ENCODE data around the gene ETV5. TPM values are rescaled to one million over a fixed set of nuclear protein-coding genes. Genes with fewer than 3 reads are reported as not detected.

Gene ETV5
- total and polyA plus RNA-seq, 7 experiments from 2014 or later = 0.56 to 2.3 (median 0.97) TPM; not detected in 3

DNA sequence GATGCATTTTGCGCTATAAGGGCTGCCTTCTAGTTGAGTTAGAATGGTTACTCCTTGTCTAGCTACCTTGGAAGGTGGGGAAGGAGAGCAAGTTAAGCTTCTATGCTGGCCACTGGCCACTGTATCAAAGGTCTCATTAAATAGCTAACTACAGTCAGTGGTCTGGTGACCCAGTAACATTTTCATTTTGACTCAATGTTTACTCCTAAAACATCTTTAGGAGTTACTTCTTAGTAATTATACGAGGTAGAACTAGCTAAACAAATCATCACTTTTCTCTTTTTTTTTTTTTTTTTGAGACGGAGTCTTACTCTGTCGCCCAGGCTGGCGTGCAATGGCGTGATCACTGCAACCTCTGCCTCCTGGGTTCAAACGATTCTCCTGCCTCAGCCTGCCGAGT is 26.7 kb downstream of the ETV5 start:
- CTCF ChIA-PET = no interaction called here
- no peak for ATAC-seq
- Histone ChIP-seq H3K27ac (ENCODE audit: low read depth, low read length) (no peak overlapping the region), H3K9me3 (ENCODE audit: control insufficient read depth in 2 of 3, low read length in 3 of 3) (no peaks in the 10 kb centered on the region), H3K4me1 (ENCODE audit: control insufficient read depth in 2 of 2, insufficient read depth in 2 of 2, low read length in 2 of 2) (no peaks in the 10 kb centered on the region), H3K27me3 (ENCODE audit: control insufficient read depth in 2 of 2, insufficient read depth in 2 of 2, low read length in 2 of 2) (no peaks in the 10 kb centered on the region), H3K36me3 (ENCODE audit: control insufficient read depth in 2 of 3, insufficient read depth in 3 of 3, low read length in 3 of 3) (no peaks in the 10 kb centered on the region), H3K4me3 (ENCODE audit: low read length) (no peak overlapping the region)
- peaks cover 0 to 44% (median 15%) of the 10 kb centered on the region in 5 donors for H3K27me3 Mint-ChIP-seq
- H3K9me3 Mint-ChIP-seq = no peaks in the 10 kb centered on the region
- no peaks in the 10 kb centered on the region for H3K36me3 Mint-ChIP-seq
- intact Hi-C loops (cut with micrococcal nuclease) = no loop called here
- no peak overlapping the region for H3K27ac Mint-ChIP-seq
- H3K4me3 Mint-ChIP-seq = no peak overlapping the region
- H3K4me1 Mint-ChIP-seq = no peaks in the 10 kb centered on the region
- no peak for DNase-seq
- POLR2A ChIA-PET = no interaction called here

DNA sequence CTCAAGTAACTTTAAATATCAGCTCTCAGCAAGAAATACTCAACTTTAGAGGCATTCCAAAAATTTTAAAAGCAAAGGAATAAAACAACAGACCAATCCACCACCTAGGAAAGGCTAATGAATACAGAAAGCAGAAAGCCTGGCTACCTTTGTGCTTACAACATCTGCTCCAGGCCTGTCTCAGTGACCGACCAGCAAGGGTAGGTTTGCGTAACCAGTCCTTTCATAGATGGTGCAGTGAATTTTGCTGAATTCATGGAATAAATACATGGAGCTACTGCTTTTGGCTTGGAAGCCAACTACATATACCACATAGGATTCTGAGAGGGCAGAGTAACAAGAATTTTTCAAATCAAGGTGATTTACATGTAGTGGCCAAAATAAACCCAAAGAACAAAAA is 27.2 kb downstream of the ETV5 start:
- intact Hi-C loops (cut with micrococcal nuclease) = no loop called here
- H3K27me3 Mint-ChIP-seq = peaks cover 0 to 44% (median 15%) of the 10 kb centered on the region in 5 donors

DNA sequence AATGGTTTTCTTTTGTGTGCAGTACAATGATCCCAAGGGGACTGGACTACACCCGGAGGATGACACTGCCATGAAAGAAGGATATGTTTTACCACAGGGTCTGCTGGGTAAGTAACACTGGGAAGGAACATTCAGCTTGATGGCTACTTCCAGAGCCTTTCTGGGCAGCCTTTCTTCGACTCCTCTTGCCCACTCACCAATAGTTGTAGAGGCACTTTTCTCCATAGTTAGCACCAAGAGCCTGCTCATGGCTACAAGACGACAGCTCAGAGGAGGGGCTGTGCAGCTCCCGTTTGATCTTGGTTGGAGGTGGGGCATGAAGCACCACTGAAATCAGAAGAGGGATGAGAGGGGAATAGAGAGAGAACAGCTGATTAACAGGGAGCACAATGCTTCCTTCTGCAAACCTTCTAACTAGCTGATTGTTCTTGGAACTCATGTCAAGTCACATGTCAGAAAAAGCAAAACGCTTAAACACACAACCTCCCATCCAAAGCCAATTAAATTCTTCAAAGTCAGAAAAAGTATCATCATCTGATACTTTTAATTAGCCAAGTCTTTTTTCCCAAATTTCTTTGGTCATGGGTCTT is 27.9 kb downstream of the ETV5 start:
- Histone ChIP-seq H3K27ac (ENCODE audit: low read depth, low read length) (no peak overlapping the region), H3K4me3 (ENCODE audit: low read length) (no peak overlapping the region), H3K4me1 (ENCODE audit: control insufficient read depth in 2 of 2, insufficient read depth in 2 of 2, low read length in 2 of 2) (no peaks in the 10 kb centered on the region), H3K36me3 (ENCODE audit: control insufficient read depth in 2 of 3, insufficient read depth in 3 of 3, low read length in 3 of 3) (no peaks in the 10 kb centered on the region), H3K9me3 (ENCODE audit: control insufficient read depth in 2 of 3, low read length in 3 of 3) (no peaks in the 10 kb centered on the region), H3K27me3 (ENCODE audit: control insufficient read depth in 2 of 2, insufficient read depth in 2 of 2, low read length in 2 of 2) (no peaks in the 10 kb centered on the region)
- no peak for ATAC-seq
- CTCF ChIA-PET = no interaction called here
- Mint-ChIP-seq H3K27ac (no peak overlapping the region), H3K9me3 (no peaks in the 10 kb centered on the region), H3K27me3 (peaks cover 0 to 43% (median 8%) of the 10 kb centered on the region in 5 donors), H3K4me1 (no peaks in the 10 kb centered on the region), H3K4me3 (no peak overlapping the region), H3K36me3 (no peaks in the 10 kb centered on the region)
- POLR2A ChIA-PET = interaction anchor here (0.6 kb wide), 1 partner anchor 1127 kb away, joined by 3 read pairs; no protein-coding TSS in a partner anchor
- no peak for DNase-seq
- intact Hi-C loops (cut with micrococcal nuclease) = no loop called here

More for the DNA sequence above, 27.2 kb downstream of the ETV5 start:
- no peak overlapping the region for H3K27ac ChIP-seq (ENCODE audit: low read depth, low read length)
- no peak overlapping the region for H3K27ac Mint-ChIP-seq
- H3K27me3 ChIP-seq (ENCODE audit: control insufficient read depth in 2 of 2, insufficient read depth in 2 of 2, low read length in 2 of 2) = no peaks in the 10 kb centered on the region
- H3K4me3 ChIP-seq (ENCODE audit: low read length) = no peak overlapping the region
- no peaks in the 10 kb centered on the region for H3K9me3 Mint-ChIP-seq
- ChIA-PET CTCF (no interaction called here), POLR2A (no interaction called here)
- H3K4me3 Mint-ChIP-seq = no peak overlapping the region
- H3K36me3 ChIP-seq (ENCODE audit: control insufficient read depth in 2 of 3, insufficient read depth in 3 of 3, low read length in 3 of 3) = no peaks in the 10 kb centered on the region
- no peak for DNase-seq
- H3K4me1 ChIP-seq (ENCODE audit: control insufficient read depth in 2 of 2, insufficient read depth in 2 of 2, low read length in 2 of 2) = no peaks in the 10 kb centered on the region
- ATAC-seq = no peak
- H3K4me1 Mint-ChIP-seq = no peaks in the 10 kb centered on the region
- H3K9me3 ChIP-seq (ENCODE audit: control insufficient read depth in 2 of 3, low read length in 3 of 3) = no peaks in the 10 kb centered on the region
- no peaks in the 10 kb centered on the region for H3K36me3 Mint-ChIP-seq

DNA sequence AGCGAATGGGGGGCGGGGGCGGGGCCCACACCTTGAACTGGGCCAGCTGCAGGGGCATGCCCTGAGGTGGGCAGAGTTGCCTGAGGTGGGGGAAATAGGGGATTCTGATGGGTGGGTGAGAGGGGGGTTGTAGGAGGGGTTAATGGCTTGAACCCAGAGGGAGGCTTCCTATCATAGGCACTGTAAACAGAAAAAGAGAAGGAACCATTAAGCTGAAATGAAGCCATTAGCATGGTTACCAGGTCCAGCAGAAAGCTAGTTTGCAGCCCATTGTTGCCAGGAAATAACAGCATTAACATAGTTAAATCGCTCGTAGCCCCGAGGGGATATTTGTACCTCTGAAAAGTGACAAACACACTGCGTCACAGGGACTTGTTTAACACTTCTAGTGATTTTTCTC is 29.0 kb downstream of the ETV5 start:
- peaks cover 0 to 4% (median 3%) of the 10 kb centered on the region in 11 donors for H3K9me3 Mint-ChIP-seq
- CTCF ChIA-PET = no interaction called here
- Histone ChIP-seq H3K27ac (ENCODE audit: low read depth, low read length) (no peak overlapping the region), H3K36me3 (ENCODE audit: control insufficient read depth in 2 of 3, insufficient read depth in 3 of 3, low read length in 3 of 3) (no peaks in the 10 kb centered on the region), H3K9me3 (ENCODE audit: control insufficient read depth in 2 of 3, low read length in 3 of 3) (no peaks in the 10 kb centered on the region), H3K4me1 (ENCODE audit: control insufficient read depth in 2 of 2, insufficient read depth in 2 of 2, low read length in 2 of 2) (no peaks in the 10 kb centered on the region), H3K27me3 (ENCODE audit: control insufficient read depth in 2 of 2, insufficient read depth in 2 of 2, low read length in 2 of 2) (no peaks in the 10 kb centered on the region), H3K4me3 (ENCODE audit: low read length) (no peak overlapping the region)
- no peak overlapping the region for H3K27ac Mint-ChIP-seq
- peaks cover 0 to 42% (median 6%) of the 10 kb centered on the region in 5 donors for H3K27me3 Mint-ChIP-seq
- peaks cover 0 to 3% (median 0%) of the 10 kb centered on the region in 5 donors for H3K36me3 Mint-ChIP-seq
- no peak overlapping the region for H3K4me3 Mint-ChIP-seq
- H3K4me1 Mint-ChIP-seq = no peaks in the 10 kb centered on the region
- intact Hi-C loops (cut with micrococcal nuclease) = no loop called here
- ATAC-seq (no peak), DNase-seq (no peak)
- POLR2A ChIA-PET = no interaction called here

DNA sequence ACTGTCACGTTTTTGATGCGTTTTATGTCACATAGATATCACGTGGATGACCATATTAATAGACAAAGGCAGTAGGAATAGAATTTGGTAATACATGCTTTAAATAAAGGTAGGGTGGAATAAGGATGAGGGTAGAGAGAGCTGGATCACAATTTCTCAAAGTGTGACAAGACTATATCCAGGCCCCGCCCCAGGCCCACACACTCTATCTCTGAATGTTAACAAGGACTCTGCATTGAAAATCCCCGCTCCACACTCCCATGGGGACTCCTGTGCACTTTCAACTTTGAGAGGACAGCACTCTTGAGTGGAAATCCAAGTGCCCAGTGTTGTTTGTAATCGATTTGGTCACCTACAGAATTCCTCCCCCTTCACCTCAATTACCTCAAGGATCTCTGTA is 31.4 kb downstream of the ETV5 start:
- peaks cover 0 to 14% (median 4%) of the 10 kb centered on the region in 11 donors for H3K9me3 Mint-ChIP-seq
- ChIA-PET CTCF (no interaction called here), POLR2A (no interaction called here)
- Histone ChIP-seq H3K9me3 (ENCODE audit: control insufficient read depth in 2 of 3, low read length in 3 of 3) (no peaks in the 10 kb centered on the region), H3K36me3 (ENCODE audit: control insufficient read depth in 2 of 3, insufficient read depth in 3 of 3, low read length in 3 of 3) (no peaks in the 10 kb centered on the region), H3K4me1 (ENCODE audit: control insufficient read depth in 2 of 2, insufficient read depth in 2 of 2, low read length in 2 of 2) (no peaks in the 10 kb centered on the region), H3K27me3 (ENCODE audit: control insufficient read depth in 2 of 2, insufficient read depth in 2 of 2, low read length in 2 of 2) (no peaks in the 10 kb centered on the region), H3K4me3 (ENCODE audit: low read length) (no peak overlapping the region), H3K27ac (ENCODE audit: low read depth, low read length) (no peak overlapping the region)
- no peaks in the 10 kb centered on the region for H3K4me1 Mint-ChIP-seq
- peaks cover 0 to 5% (median 3%) of the 10 kb centered on the region in 5 donors for H3K36me3 Mint-ChIP-seq
- ATAC-seq (no peak), DNase-seq (no peak)
- H3K4me3 Mint-ChIP-seq = no peak overlapping the region
- H3K27me3 Mint-ChIP-seq = peaks cover 4 to 47% (median 5%) of the 10 kb centered on the region in 5 donors
- no peak overlapping the region for H3K27ac Mint-ChIP-seq
- intact Hi-C loops (cut with micrococcal nuclease) = no loop called here

DNA sequence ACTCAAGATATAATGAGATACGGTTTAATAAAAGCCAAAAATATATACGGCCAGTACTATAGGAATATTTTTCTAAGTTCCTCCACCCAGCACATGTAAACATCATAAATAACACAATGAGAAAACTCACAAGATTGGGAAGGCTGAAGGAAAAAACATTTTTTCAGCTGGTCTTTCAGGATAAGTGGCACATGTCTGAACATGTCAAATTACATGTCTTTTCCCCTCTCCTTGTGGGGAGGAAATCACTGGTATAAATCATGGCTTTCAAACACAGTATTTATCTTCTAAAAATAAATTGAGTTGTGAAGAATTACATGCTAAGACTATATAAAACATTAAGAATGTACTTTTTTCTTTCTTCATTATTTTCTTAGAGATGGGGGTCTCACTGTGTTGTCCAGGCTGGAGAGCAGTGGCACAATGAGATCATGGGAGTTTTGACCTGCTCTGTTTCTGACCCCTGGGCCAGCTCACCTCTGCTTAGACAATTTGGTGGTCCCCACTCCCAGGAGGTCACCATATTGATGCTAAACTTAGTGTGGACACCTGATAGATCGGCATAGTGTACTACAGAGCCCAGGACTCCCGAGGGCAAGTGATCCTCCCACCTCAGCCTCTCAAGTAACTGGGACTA is 32.8 kb downstream of the ETV5 start:
- no peak for ATAC-seq
- Histone ChIP-seq H3K27ac (ENCODE audit: low read depth, low read length) (no peak overlapping the region), H3K27me3 (ENCODE audit: control insufficient read depth in 2 of 2, insufficient read depth in 2 of 2, low read length in 2 of 2) (no peaks in the 10 kb centered on the region), H3K4me3 (ENCODE audit: low read length) (no peak overlapping the region), H3K36me3 (ENCODE audit: control insufficient read depth in 2 of 3, insufficient read depth in 3 of 3, low read length in 3 of 3) (no peaks in the 10 kb centered on the region), H3K9me3 (ENCODE audit: control insufficient read depth in 2 of 3, low read length in 3 of 3) (no peaks in the 10 kb centered on the region), H3K4me1 (ENCODE audit: control insufficient read depth in 2 of 2, insufficient read depth in 2 of 2, low read length in 2 of 2) (no peaks in the 10 kb centered on the region)
- intact Hi-C loops (cut with micrococcal nuclease) = no loop called here
- H3K27me3 Mint-ChIP-seq = peaks cover 7 to 44% (median 8%) of the 10 kb centered on the region in 5 donors
- no peak overlapping the region for H3K27ac Mint-ChIP-seq
- peaks cover 0 to 2% (median 0%) of the 10 kb centered on the region in 7 donors for H3K4me1 Mint-ChIP-seq
- H3K36me3 Mint-ChIP-seq = peaks cover 0 to 8% (median 3%) of the 10 kb centered on the region in 5 donors
- ChIA-PET POLR2A (no interaction called here), CTCF (no interaction called here)
- no peak for DNase-seq
- no peak overlapping the region for H3K4me3 Mint-ChIP-seq
- H3K9me3 Mint-ChIP-seq = peaks cover 0 to 14% (median 4%) of the 10 kb centered on the region in 11 donors

DNA sequence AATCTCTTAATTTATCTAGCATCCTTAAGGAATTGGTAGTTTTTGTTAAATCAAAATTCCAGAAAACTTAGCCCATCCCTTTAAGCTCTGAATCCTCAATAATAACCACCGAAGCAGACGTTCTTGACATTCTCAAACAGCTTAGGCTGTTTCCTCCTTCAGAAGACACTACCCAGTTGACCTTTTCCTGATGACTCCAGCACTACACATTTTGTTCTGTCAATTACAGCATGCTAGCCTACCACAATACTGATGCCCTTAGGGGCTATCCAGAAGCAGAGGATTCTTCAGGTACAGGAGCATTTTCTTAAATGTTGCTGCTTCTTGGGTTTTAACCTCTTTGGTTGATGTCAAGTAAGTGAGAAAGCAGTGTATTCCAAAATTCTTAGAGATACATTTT is 33.4 kb downstream of the ETV5 start:
- CTCF ChIA-PET = no interaction called here

More for the DNA sequence above, 33.4 kb downstream of the ETV5 start:
- no peak for ATAC-seq
- Mint-ChIP-seq H3K27me3 (peaks cover 7 to 39% (median 8%) of the 10 kb centered on the region in 5 donors), H3K9me3 (peaks cover 3 to 14% (median 4%) of the 10 kb centered on the region in 11 donors), H3K36me3 (peaks cover 0 to 8% (median 3%) of the 10 kb centered on the region in 5 donors), H3K4me1 (peaks cover 0 to 7% (median 0%) of the 10 kb centered on the region in 7 donors), H3K27ac (no peak overlapping the region), H3K4me3 (no peak overlapping the region)
- H3K27me3 ChIP-seq (ENCODE audit: control insufficient read depth in 2 of 2, insufficient read depth in 2 of 2, low read length in 2 of 2) = no peaks in the 10 kb centered on the region
- no peak for DNase-seq
- no peak overlapping the region for H3K4me3 ChIP-seq (ENCODE audit: low read length)
- POLR2A ChIA-PET = no interaction called here
- no peaks in the 10 kb centered on the region for H3K9me3 ChIP-seq (ENCODE audit: control insufficient read depth in 2 of 3, low read length in 3 of 3)
- H3K4me1 ChIP-seq (ENCODE audit: control insufficient read depth in 2 of 2, insufficient read depth in 2 of 2, low read length in 2 of 2) = no peaks in the 10 kb centered on the region
- intact Hi-C loops (cut with micrococcal nuclease) = no loop called here
- H3K36me3 ChIP-seq (ENCODE audit: control insufficient read depth in 2 of 3, insufficient read depth in 3 of 3, low read length in 3 of 3) = no peaks in the 10 kb centered on the region
- no peak overlapping the region for H3K27ac ChIP-seq (ENCODE audit: low read depth, low read length)
